ENCODE results near the gene SLC25A19. TPM values are rescaled to one million over a fixed set of nuclear protein-coding genes. Genes with fewer than 3 reads are reported as not detected.
A peak's percentile ranks its signal among the peaks of the same experiment; 100 is the strongest.

SLC25A19 gene
- total and polyA plus RNA-seq, 2 of the 8 experiments (the other 6 are each of a cell fraction or from before 2014, with no cell fraction given), result 28.6 to 32.6 TPM

DNA sequence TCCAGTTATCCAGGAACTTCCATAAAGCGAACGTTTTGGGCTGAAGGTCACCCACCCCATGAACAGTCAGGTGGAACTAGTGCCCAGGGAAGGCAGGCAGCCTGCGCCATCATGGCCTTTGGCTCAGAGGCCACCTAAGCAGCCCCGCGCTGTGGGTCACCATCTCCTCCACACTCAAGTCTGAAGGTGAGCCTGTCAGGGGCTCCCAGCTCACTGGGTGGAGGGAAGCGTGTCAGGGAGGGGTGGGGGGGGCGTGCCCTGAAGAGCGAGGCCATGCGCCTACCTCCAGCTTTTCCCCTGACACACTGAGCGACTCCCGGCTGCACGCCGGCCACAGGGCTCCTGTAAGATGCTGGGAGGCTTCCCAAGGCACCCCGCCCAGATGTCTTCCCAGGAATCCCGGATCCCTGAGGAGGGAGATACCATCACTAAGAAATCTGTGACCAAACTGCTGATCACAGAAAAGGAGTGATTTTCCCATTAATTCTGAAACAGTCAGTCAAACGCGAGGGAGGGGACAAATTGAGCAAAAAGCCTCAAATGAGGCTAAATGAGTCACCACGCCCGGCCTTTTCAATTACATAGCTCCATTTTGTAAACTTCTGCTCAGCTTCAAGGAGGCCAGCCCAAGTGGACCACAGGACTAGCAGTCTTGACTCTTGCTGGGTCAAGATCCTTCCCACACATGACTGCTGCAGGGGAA is 26.5 kb upstream of the SLC25A19 start:
- Histone ChIP-seq H3K27ac (ENCODE audit: low read depth, low read length) (no peak overlapping the region), H3K56ac (replicated peaks; ENCODE audit: insufficient read length, low read depth, low read length) (no peak overlapping the region), H3K79me1 (ENCODE audit: low read depth, low read length) (no peaks in the 10 kb centered on the region), H2AFZ (ENCODE audit: low read length) (no peak overlapping the region), H2BK12ac (ENCODE audit: low read depth, low read length) (no peak overlapping the region), H3K23me2 (ENCODE audit: low read depth, low read length) (no peaks in the 10 kb centered on the region), H3K27me3 (replicated peaks in 1 of 4; ENCODE audit: control insufficient read depth in 3 of 4, extremely low read depth in 1 of 4, insufficient read depth in 3 of 4, low read length in 3 of 4) (no peaks in the 10 kb centered on the region), H2BK120ac (replicated peaks; ENCODE audit: low read depth, low read length) (no peak overlapping the region), H4K8ac (ENCODE audit: extremely low read depth, insufficient read depth, low read length) (peak overlapping the region; percentile 51; the same call in 1 of the 2 replicates), H4K91ac (replicated peaks; ENCODE audit: insufficient read length, low read length) (no peak overlapping the region), H2BK15ac (ENCODE audit: low read length) (no peak overlapping the region), H3K4ac (replicated peaks; ENCODE audit: insufficient read length, low read depth, low read length) (no peak overlapping the region), H2BK5ac (ENCODE audit: low read depth, low read length) (no peak overlapping the region; the same call in 1 of the 2 replicates), H4K20me1 (replicated peaks in 1 of 2; ENCODE audit: control insufficient read depth in 1 of 2, insufficient read depth in 2 of 2, low read length in 2 of 2) (peaks cover 3 to 7% of the 10 kb centered on the region in 2 experiments), H4K5ac (ENCODE audit: insufficient read length, low read depth, low read length) (no peak overlapping the region), H3K4me3 (ENCODE audit: extremely low read depth in 1 of 4, insufficient read depth in 2 of 4, low read depth in 3 of 4, low read length in 4 of 4) (no peak overlapping the region), H3K4me2 (ENCODE audit: insufficient read depth in 1 of 2, low read depth in 2 of 2, low read length in 2 of 2) (no peak overlapping the region), H3K23ac (ENCODE audit: insufficient read length) (no peak overlapping the region), H3K9me3 (ENCODE audit: insufficient read depth in 2 of 2, low read depth in 1 of 2, low read length in 1 of 2) (no peaks in the 10 kb centered on the region), H3K18ac (ENCODE audit: extremely low read depth, low read length) (no peak overlapping the region), H3K14ac (ENCODE audit: insufficient read length) (no peak overlapping the region), H3K4me1 (replicated peaks in 1 of 4; ENCODE audit: control insufficient read depth in 3 of 4, insufficient read depth in 4 of 4, low read length in 3 of 4) (peaks cover 0 to 5% (median 0%) of the 10 kb centered on the region in 4 experiments; a peak in 2 of 7 replicates), H3K36me3 (ENCODE audit: control insufficient read depth in 2 of 4, insufficient read depth in 4 of 4, low read length in 3 of 4) (peaks cover 2 to 9% (median 7%) of the 10 kb centered on the region in 4 experiments; a peak in 4 of 8 replicates), H2AK5ac (ENCODE audit: low read depth, low read length) (no peak overlapping the region), H3K9ac (replicated peaks in 1 of 4; ENCODE audit: extremely low read depth in 1 of 4, low read depth in 3 of 4, low read length in 3 of 4) (no peak overlapping the region; a peak in 1 of 7 replicates), H2BK20ac (ENCODE audit: low read length) (no peak overlapping the region), H3K79me2 (ENCODE audit: control insufficient read depth in 1 of 2, insufficient read depth in 2 of 2, low read length in 2 of 2) (no peaks in the 10 kb centered on the region)
- POLR2A ChIA-PET (ENCODE audit: partially characterized antibody), result interaction anchor here (0.6 to 1.6 kb wide), 6 partner anchors 9 to 1275 kb away, joined by 3 to 4 read pairs (median 3); no protein-coding TSS in a partner anchor
- DNase-seq (ENCODE audit: low read depth in 1 of 2, low spot score in 2 of 2), result no peak
- CTCF ChIA-PET (ENCODE audit: partially characterized antibody), result interaction anchor here (0.8 to 2.8 kb wide), 9 partner anchors 11 to 116 kb away, joined by 3 to 9 read pairs (median 4); partner anchors contain the start of gene SLC25A19
- FAIRE-seq, result no peak
- 89% methylated on average over 17 of the region's 19 CpGs; no CpG with 5 or more reads in 1 of the 2 experiments for WGBS, 2 experiments (ENCODE audit: extremely low coverage in 1 of 2, insufficient coverage in 1 of 2, insufficient read length in 1 of 2, insufficient replicate concordance in 2 of 2, low coverage in 1 of 2, low lambda C conversion rate in 2 of 2, missing lambda C conversion rate in 1 of 2)
- no peak for TF ChIP-seq CBX8 (IDR thresholded peaks at IDR 0.05; ENCODE audit: borderline replicate concordance, low read depth, low read length)
- TF ChIP-seq KDM4A (IDR thresholded peaks at IDR 0.05; ENCODE audit: low read depth, low read length, severe bottlenecking), result no peak
- TF ChIP-seq, protein P1, sequence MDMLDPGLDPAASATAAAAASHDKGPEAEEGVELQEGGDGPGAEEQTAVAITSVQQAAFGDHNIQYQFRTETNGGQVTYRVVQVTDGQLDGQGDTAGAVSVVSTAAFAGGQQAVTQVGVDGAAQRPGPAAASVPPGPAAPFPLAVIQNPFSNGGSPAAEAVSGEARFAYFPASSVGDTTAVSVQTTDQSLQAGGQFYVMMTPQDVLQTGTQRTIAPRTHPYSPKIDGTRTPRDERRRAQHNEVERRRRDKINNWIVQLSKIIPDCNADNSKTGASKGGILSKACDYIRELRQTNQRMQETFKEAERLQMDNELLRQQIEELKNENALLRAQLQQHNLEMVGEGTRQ (IDR thresholded peaks at IDR 0.05; ENCODE audit: low read length), result no peak
- TF ChIP-seq CTBP2 (IDR thresholded peaks at IDR 0.05; ENCODE audit: borderline replicate concordance, insufficient read depth, insufficient read length, low read length), result no peak
- no peak for TF ChIP-seq EP300 (IDR thresholded peaks at IDR 0.05; ENCODE audit: borderline replicate concordance in 1 of 2, low read depth in 2 of 2, low read length in 2 of 2)
- TF ChIP-seq FOSL1 (IDR thresholded peaks at IDR 0.05; ENCODE audit: insufficient read depth, low read depth, low read length), result no peak
